ENCODE results near the gene RESP18.

- TF ChIP-seq CTCF (IDR thresholded peaks at IDR 0.05) (no peak), POLR2AphosphoS5 (IDR thresholded peaks at IDR 0.05) (no peak)
Measured at GRCh38 chr2:219292616-219293015, 39.9 kb downstream of the RESP18 start.

Measured in suprapubic skin (tissue), 3 donors.